DMS 273 treated with DMSO at 0.1 percent for 48 hours (cell line): ENCODE results near the gene UBALD2.
"Not testable (repeated sequence)": the region's sequence is repeated elsewhere in the genome, so short reads cannot be mapped to it uniquely, and the experiment has no call there.

Source experiments
- DNase-seq: peaks from one replicate; lab custom pipeline; 2025; lab: John Stamatoyannopoulos, UW

Gene UBALD2

GRCh38 chr17:76278268-76278908 lies 13.2 kb downstream of the UBALD2 start:
- no peak for DNase-seq

- DNase-seq: peak; percentile 20
These were observed 14.0 kb downstream of the UBALD2 start for GRCh38 chr17:76278952-76279741.

GRCh38 chr17:76279742-76280287 lies 14.7 kb downstream of the UBALD2 start:
- DNase-seq: no peak

- DNase-seq: no peak
These were observed 15.5 kb downstream of the UBALD2 start for GRCh38 chr17:76280650-76281049.

GRCh38 chr17:76281573-76282371 lies 16.6 kb downstream of the UBALD2 start:
- no peak for DNase-seq

GRCh38 chr17:76292567-76292966 lies 27.4 kb downstream of the UBALD2 start:
- no peak for DNase-seq

- DNase-seq: no peak
These were observed 28.0 kb downstream of the UBALD2 start for GRCh38 chr17:76293106-76293505.

GRCh38 chr17:76296186-76296585 lies 31.0 kb downstream of the UBALD2 start:
- DNase-seq: no peak

- no peak for DNase-seq
These were observed 31.7 kb downstream of the UBALD2 start for GRCh38 chr17:76296889-76297288.

GRCh38 chr17:76297436-76297835 lies 32.3 kb downstream of the UBALD2 start:
- no peak for DNase-seq

- no peak for DNase-seq
These were observed 39.3 kb downstream of the UBALD2 start for GRCh38 chr17:76304226-76305134.

- not testable (repeated sequence) for DNase-seq
These were observed 39.9 kb downstream of the UBALD2 start for GRCh38 chr17:76305135-76305454.

GRCh38 chr17:76307299-76307965 lies 42.3 kb downstream of the UBALD2 start:
- DNase-seq: no peak

- DNase-seq: no peak
These were observed 42.8 kb downstream of the UBALD2 start, which contains the start of gene QRICH2 for GRCh38 chr17:76307966-76308338. TSS of gene QRICH2 (minus strand) at chr17:76308276. CDS start at chr17:76307998, 278 bp downstream.

- no peak for DNase-seq
These were observed 44.3 kb downstream of the UBALD2 start for GRCh38 chr17:76309461-76309860.

GRCh38 chr17:76312735-76313134 lies 47.6 kb downstream of the UBALD2 start:
- DNase-seq: no peak

- DNase-seq: no peak
These were observed 49.5 kb downstream of the UBALD2 start for GRCh38 chr17:76314392-76315227.

GRCh38 chr17:76317535-76317934 lies 52.4 kb downstream of the UBALD2 start:
- no peak for DNase-seq

GRCh38 chr17:76318586-76318985 lies 53.4 kb downstream of the UBALD2 start:
- no peak for DNase-seq
